SU-DHL-6 (cell line): ENCODE data around the gene CAMK2N2.

Source experiments
- EZH2phosphoT487 ChIP-seq: fragments of 200-600 bp; sonication (generic), shearing (Covaris generic); conservative IDR thresholded peaks from 2 replicates; pipeline ENCODE4 v1.6.1; 2018; ENCODE audit warnings: mild to moderate bottlenecking, antibody characterized with exemption, low read length, moderate library complexity, mixed read lengths
- TF ChIP-seq, protein P1 (sequence below): fragments of 200-600 bp; sonication (generic); IDR thresholded peaks from one replicate; pipeline ENCODE4 v1.5.1; 2017; ENCODE audit warnings: antibody characterized with exemption, mild to moderate bottlenecking, low read length, moderate library complexity; ENCODE audit not compliant: insufficient read depth, poor library complexity, severe bottlenecking

DNA sequence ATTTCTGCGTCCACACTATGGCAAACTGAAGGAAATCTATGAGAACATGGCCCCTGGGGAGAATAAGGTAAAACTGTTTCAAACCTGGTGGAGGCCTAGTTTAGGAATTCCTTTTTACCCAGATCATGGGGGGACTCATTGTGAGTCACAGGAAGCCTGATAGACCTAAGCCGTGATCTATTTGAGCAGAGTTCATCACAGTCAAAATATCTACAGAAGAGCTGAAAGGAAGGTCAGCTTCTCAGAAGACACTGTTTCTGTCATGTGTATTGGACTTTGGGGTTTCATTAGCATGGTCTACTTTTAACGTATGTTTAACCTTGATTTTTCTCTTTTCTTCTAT is 39.0 kb upstream of the CAMK2N2 start:
- TF ChIP-seq, protein P1, sequence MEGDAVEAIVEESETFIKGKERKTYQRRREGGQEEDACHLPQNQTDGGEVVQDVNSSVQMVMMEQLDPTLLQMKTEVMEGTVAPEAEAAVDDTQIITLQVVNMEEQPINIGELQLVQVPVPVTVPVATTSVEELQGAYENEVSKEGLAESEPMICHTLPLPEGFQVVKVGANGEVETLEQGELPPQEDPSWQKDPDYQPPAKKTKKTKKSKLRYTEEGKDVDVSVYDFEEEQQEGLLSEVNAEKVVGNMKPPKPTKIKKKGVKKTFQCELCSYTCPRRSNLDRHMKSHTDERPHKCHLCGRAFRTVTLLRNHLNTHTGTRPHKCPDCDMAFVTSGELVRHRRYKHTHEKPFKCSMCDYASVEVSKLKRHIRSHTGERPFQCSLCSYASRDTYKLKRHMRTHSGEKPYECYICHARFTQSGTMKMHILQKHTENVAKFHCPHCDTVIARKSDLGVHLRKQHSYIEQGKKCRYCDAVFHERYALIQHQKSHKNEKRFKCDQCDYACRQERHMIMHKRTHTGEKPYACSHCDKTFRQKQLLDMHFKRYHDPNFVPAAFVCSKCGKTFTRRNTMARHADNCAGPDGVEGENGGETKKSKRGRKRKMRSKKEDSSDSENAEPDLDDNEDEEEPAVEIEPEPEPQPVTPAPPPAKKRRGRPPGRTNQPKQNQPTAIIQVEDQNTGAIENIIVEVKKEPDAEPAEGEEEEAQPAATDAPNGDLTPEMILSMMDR: no peak
- no peak for TF ChIP-seq EZH2phosphoT487
